ENCODE measurements around the gene TRABD2B.

DNA sequence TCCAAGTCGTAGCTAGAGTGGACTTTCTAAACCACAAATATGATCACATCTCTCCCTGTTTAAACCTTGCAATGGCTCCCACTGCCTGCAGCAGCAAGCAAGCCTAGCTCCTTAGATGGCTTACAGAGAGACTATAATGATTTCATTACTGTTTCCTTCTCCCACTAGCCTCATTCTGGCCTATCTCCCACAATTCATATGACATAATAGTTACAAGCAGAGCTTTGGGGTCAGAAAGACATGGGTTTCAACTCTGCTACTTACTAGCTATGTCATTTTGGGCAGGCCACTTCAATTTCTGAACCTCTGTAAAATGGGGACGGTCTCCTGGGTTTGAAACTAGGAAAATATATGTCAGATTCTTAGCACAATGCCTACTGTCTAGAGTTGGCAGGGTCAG lies 143.3 kb downstream of the TRABD2B start:
- no peak for TF ChIP-seq CTCF (IDR thresholded peaks at IDR 0.05; ENCODE audit: poor library complexity)
- no peak for TF ChIP-seq EZH2phosphoT487 (IDR thresholded peaks at IDR 0.05; ENCODE audit: low read depth, severe bottlenecking, unreplicated experiment)

Data from hepatocyte (in vitro differentiated cells).